ENCODE data around the gene FTSJ1.
A peak's percentile ranks its signal among the peaks of the same experiment; 100 is the strongest.
"Not testable (repeated sequence)": the region's sequence is repeated elsewhere in the genome, so short reads cannot be mapped to it uniquely, and the experiment has no call there.

Gene FTSJ1

GRCh38 chrX:48525853-48526252, 49.9 kb downstream of the FTSJ1 start:
- not testable (repeated sequence) for DNase-seq (ENCODE audit: low spot score)

DNA sequence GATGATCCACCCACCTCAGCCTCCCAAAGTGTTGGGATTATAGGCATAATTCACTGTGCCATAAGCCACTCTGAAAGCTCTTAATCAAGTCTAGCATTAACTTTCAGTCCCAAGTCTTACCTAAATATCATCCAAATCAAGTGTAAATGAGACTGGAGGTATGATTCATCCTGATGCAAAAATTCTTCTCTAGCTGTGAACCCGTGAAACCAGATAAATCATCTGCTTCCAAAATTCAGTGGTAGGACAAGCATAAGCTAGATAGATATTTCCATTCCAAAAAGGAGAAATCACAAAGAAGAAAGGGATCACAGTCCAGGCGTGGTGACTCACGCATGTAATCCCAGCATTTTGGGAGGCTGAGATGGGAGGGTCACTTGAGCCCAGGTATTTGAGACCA, 54.7 kb downstream of the FTSJ1 start:
- no peak for DNase-seq (ENCODE audit: low spot score)

GRCh38 chrX:48531358-48531959, 55.5 kb downstream of the FTSJ1 start:
- DNase-seq (ENCODE audit: low spot score): peak; percentile 25

DNA sequence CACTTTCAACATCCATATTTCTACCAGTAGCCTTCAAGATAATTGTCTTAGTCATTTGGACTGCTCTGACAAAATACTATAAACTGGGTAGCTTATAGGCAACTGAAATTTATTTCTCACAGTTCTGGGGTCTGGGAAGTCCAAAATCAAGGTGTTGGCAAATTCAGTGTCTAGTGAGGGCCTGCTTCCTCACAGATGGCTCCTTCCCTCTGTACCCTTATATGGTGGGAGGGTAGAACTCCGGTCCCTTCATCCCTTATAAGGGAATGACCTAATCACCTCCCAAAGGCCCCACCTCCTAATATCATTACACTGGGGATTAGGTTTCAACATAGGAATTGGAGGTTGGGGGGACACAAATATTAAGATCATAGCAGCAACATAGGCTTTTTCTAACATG, 56.2 kb downstream of the FTSJ1 start:
- no peak for DNase-seq (ENCODE audit: low spot score)

- no peak for DNase-seq (ENCODE audit: low spot score)
Measured at GRCh38 chrX:48533165-48533564, 57.2 kb downstream of the FTSJ1 start.

Data from activated CD4-positive, alpha-beta T cell treated with anti-CD3 and anti-CD28 coated beads, Interleukin-2, Interleukin-4, amounts not matched to agents 100 ng/mL and 50 ng/mL, durations not matched to agents 16 hours and 8 hours (primary cell).